Stimulated activated CD8-positive, alpha-beta memory T cell treated with anti-CD3 and anti-CD28 coated beads, Interleukin-12 subunit alpha, Interleukin-12 subunit beta, amount 100 ng/mL, for 24 hours (primary cell): ENCODE results near the gene NDUFV2.

Experiments used
- DNase-seq: peaks from one replicate; pipeline ENCODE4 v3.0.0-alpha.2; 2020; ENCODE audit errors: extremely low read depth

Gene NDUFV2

DNA sequence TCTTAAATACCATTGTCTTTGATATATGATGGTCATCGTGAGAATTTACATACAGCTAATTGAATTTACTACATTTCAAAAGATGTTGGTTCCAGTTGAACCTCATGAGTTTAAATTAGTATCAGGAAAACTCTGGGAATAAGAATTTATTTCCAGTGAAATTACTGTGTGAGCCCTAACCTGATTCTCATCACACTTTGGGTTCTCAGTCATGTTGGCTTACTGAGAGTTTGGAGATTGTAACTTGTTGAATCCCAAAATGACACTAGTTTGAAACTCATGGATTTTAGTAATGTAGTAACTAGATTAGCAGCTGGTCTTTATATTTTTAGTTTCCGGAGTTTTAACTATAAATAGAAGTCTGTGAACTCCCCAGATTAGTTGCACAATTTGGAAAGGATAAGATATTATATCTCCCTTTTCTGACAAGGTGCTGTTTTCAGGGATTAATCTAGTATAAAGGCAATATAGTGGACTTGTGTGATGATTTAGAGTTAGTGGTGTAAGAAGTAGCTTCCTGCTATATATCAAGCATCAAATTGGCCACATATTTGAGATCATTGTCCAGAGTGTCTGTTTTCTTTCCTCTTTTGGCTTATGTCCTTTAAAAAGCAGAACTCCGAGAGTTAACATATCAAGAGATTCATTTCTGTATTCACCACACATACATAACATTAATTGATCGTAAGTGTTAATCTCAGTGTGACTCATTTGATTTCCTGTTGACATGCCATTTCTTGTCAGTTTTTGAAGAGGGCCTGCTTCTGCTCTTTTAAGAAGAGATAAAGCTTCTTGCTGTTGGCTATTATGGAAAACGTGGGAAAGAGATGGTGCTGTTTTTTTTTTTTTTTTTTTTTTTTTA is 15.7 kb downstream of the NDUFV2 start:
- no peak for DNase-seq

DNA sequence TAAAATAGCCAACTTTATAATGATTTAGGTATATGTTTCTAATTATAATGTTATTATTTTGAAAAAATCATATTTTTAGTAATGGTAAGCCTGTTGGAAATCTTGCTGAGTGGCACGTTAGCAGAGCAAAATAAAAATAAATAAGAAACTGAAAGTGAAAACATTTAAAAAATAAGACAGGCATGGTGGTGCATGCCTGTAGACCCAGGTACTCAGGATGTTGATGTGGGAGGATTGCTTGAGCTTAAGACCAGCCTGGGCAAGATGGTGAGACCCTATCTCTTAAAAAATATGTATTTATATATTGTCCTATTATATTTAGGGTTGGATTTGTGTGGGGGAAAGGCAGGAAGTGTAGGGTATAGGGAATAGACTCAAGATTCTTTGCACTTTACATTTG is 18.3 kb downstream of the NDUFV2 start:
- DNase-seq: no peak

DNA sequence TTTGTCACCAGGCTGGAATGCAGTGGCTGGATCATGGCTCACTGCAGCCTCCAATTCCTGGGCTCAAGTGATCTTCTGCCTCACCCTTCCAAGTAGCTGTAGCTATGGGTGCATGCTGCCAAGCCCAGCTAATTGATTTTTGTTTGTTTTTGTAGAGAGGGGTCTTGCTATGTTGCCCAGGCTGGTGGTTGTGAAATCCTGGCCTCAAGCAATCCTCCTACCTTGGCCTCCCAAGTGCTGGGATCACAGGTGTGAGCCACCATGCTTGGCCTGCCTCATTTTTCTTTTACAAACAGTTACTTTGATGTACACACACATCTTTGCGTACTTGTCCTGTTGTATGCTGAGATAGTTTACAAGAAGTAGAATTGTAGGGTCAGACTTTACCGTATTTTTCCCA is 21.0 kb downstream of the NDUFV2 start:
- no peak for DNase-seq

DNA sequence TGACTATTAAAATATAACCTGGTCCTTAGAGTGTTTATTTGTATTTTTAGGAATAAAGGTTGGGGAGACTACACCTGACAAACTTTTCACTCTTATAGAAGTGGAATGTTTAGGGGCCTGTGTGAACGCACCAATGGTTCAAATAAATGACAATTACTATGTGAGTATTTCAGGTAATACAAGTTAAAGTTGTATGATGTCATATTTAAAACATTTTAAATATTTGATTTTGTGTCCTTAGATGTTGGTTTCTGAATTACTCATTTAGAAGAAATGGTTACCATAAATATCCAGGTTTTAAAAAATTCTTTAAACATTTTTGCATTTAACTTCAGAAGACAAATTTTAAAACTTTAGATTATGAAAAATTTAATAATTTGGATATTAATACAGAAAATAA is 22.3 kb downstream of the NDUFV2 start:
- DNase-seq: no peak

DNA sequence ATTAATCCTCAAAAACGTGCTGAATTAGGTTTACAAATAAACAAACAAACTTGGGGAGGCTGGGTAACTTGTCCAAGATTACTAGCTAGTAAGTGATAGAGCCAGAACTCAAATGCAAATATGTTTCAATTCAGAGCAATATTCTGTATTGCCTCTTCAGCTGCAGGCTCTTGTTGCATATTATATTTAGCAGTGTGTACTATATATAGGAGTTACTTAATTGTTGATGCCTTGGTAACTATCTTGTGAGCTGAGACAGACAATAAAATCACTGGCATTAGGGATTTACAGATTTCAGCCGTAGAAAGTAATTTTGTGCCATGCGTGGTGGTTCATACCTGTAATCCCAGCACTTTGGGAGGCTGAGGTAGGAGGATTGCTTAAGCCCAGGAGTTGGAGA is 23.8 kb downstream of the NDUFV2 start:
- DNase-seq: no peak

DNA sequence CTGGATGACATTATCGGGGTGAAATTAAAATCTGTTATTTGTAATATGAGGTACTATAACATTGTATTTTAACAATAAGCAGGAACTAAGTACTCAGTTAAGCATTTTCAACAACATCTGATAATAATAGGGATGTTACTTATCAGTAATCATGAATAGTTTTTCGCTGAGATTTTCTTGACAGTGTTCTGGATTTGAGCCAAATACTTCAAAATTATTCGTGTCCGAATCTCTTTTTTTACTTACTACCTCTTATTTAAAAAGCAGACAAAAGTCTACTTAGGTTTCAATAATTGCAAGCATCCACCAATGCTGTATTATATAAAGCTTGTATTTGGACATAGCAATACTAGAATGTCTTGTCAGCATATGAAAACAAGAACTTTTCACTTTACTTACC is 27.7 kb downstream of the NDUFV2 start:
- no peak for DNase-seq

DNA sequence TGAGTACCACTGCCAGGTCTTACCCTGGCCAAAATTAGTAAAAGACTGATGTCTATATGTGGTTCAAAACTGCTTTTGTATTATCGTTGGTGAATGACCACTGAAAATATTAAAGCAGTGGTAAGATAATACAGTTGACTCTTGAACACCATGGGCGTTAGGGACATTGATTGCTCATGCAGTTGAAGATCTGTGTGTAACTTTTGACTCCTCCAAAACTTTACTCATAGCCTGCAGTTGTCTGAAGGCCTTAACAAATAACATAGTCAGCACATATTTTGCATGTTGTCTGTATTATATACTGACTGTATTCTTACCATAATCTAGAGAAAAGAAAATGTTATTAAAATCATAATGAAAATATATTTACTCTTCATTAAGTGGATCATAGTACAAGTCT is 28.3 kb downstream of the NDUFV2 start:
- DNase-seq: no peak

DNA sequence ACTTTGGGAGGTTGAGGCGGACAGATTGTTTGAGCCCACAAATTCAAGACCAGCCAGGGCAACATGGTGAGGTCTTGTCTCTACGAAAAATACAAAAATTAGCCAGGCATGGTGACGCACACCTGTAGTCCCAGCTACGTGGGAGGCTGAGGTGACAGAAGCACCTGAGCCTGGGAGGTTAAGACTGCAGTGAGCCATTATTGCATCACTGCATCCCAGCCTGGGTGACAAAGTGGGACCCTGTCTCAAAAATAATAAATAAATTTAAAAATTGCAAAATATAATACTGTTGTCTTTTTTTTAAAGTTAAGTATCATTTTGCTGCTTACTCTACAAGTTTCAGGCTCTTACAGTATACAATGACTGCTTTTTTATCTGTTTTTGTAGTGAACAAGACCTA is 30.1 kb downstream of the NDUFV2 start:
- no peak for DNase-seq

DNA sequence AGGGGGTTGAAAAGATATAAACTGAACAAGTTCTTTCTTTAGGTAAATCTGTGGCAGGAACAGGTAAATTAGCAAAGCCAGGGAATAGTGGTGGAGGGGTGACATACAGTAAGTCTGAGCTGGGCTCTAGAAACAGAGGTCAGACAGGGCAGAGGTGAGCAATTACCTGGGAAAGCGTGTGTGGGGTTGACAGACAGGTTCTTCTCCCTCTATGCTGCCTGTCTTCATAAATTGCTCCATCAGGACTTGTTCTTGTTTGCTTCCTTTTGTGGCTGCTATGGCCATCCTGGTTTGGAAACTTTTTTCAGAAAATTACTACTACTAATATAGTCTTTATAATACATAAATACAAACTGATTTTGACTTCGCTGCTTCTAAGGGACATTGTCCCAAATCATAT is 30.7 kb downstream of the NDUFV2 start:
- DNase-seq: no peak

DNA sequence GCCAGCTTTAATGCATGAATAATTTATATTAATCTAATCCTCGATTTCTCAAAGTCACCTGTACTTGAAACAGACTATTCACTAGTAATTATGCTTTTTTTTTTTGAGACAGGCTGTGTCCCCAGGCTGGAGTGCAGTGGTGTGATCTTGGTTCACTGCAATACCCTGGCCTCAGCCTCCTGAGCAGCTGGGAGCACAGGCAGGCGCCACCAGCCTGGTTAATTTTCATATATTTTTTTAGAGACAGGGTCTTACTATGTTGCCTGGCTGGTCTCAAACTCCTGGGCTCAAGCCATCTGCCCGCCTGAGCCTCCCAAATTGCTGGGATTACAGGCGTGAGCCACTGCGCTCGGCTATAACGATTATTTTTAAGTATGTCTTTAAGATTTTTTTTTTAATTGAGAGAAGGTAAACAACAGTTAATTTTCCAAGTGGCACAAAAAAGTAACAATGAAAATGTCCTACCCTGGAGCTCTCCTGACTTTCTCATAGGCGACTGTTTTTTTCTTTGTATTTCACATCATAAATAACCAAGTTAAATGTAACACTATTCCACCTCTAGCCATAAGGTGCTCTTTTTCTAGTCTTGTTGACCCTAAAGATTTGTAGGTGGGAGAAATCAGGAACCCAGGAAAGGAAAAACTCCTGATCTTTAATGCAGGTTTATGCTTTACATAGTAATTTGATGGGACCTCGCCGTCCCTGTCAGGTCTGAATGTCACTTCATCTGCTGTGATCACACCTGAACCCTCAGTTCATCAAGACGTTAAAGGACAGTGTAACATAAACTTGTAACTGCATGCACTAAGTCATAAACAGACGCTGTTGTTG is 32.8 kb downstream of the NDUFV2 start:
- DNase-seq: no peak

DNA sequence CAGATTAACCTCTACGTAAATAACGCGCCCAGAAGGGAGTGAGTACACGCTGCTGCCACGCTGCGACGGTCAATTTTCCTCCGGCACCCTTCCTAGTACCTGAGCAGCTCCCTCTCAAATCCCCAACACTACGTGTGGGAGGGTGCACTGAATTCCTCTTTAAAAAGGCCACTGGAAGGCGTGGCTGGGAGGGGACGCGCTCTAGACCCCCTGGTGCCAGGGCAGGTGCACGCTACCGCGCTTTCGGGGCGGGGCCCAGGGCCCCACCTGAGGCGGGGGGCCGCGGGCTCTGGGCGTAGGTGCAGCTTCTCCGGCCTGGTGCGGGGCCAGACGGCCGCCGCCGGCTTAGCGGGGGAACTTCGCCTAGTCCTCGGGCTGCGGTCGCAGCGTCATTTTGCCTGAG is 33.4 kb downstream of the NDUFV2 start:
- DNase-seq: peak; percentile 11

DNA sequence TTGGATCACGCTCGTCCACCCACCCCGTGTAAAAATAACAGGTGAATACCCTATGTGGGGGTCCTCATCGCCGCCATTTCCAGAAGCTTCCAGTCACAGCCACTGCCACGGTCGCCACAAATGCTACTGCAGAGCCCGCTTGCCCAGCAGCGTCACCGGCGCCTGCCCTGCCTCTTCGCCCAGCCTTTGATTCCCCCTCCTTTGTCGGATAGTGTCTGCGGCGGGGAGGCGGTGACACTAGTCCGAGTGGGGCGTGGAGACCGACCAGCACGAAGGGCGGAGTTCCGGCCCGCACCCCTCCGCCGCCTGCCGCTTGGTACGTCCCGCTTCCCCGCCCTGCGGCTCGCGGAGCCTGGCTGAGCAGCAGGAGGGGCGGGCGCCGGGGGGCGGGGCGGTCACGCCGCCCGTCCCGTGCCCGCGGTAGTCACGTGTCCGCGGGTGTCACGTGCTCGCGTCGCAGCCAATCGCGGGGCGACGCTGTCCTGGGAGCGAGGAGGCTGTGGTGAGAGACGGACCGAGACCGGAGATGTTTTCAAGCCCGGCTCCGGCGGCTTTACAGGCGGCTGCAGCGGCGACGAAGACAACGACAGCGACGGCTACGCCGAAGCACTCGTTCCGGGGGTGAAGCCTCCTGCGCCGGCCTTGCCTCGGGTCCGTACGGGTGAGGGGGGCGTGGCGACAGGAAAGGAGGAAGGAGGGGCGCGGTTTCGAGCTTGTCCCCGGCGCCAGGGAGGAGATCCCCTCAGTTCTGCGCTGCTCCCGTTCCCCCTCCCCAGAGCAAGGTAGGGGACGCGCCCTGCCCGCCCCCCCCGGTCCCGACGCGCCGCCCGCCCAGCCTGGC is 34.0 kb downstream of the NDUFV2 start, which contains the start of gene ANKRD12:
Gene ANKRD12 (plus strand): TSS at position 467 of the 841 bp plus-strand sequence. CDS start 45,652 bp downstream, outside the sequence.
- DNase-seq: peak; percentile 95

DNA sequence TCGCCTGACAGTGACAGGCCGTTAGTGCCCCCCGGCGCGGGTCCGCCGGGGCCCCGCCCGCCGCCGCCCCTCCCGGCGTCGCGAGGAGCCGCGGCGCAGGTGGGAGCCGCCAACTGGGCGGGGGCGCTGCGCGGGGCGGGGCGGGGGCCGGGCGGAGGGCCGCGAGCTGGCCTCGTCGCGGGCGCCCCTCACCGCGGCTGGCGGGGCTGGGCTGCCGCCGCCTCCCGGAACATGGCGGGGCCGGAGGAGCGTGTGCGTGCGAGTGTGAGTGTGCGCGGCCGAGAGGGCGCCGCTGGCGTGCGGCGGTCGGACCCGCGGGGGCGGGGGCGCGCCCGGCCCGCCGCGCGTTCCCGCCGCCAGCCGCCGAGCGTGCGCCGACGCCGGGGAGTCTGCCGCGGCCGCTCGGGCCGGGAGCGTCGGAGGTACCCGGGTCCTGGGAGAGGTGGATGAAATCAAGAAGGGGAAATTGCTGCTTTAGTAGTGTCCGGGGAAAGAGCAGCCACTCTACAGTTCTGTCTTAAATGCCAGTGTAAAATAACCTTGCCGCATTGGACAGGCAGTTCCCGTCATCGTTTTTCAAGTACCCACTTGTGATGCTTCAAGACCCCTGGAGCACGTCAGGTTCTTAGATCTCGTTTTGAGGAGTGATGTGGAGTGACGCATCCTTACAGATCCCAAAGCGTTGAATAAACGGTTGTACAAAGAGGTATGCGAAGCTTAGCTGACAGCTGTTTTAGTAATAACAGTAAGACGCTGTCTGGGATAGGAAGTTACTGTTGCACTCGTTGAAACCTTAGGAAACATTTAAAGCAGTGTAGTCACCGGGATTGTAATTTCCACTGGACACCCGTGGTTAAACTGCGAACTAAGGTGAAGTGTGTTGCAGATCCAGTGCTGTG is 34.9 kb downstream of the NDUFV2 start:
- peak; percentile 32 for DNase-seq

DNA sequence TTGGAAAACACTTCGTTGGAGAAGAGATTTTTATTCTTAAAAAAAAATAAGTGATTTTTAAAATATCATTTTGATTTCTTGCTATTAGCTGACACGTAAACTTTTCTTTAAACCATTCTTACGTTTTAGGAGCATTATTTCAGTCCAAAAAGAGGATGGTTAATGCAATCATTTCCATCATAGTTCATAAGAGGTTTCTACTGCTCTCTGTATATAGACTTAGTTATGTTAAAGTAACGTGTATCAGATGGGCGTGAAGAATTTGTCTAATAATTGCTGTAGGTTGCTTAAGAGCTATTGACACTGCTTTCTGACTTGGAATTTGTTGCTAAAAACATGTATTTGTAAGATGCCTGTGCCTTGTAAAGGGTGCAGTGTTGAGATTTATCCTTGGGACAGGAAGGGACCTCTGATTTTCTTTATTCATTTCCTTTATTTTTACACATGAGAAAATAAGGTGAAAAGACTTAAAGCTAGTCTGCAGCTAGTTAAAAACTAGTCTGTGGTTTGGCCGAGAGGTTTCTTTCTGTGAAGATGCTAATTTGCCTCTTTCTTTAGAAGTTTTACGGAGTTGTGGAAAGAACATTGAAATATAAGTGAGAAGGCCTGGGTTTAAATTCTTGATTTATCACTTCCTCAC is 37.0 kb downstream of the NDUFV2 start:
- no peak for DNase-seq

DNA sequence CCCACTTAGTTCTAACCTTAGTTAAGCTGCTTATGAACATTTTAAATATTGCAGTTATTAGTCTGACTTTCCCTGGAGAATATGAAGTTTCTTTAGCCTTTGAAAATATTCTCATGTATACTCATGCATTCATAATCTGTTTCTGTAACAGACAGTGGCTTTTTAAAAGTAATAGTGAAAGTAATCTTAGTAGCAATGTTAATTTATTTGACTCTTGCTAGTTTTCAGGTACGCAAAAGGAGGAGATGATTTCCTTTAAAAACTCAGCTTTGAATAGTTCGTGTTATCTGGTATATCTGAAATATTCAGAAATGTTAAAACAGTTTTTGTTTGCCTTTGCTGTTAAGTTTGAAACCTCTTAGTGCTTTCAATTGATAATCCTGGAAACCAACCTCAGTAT is 37.9 kb downstream of the NDUFV2 start:
- DNase-seq: no peak

DNA sequence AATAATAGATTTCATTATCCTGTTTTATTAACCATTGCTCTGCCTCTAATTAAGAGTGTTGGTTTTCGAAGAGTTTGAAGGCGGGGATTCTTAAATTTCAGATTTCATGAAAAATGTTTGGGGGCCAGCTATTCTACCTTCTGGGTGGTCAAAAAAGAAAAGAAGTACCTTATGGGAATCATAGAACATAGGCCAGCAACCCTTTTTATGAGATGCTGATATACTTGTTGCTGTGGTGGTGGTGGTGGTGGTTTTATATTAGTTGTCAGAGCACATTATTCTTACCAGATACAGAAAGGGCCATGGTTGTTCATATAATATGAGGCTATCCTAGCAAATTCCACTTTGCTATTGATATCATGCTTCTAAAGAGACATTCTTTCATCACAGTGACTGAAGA is 38.5 kb downstream of the NDUFV2 start:
- DNase-seq: no peak

DNA sequence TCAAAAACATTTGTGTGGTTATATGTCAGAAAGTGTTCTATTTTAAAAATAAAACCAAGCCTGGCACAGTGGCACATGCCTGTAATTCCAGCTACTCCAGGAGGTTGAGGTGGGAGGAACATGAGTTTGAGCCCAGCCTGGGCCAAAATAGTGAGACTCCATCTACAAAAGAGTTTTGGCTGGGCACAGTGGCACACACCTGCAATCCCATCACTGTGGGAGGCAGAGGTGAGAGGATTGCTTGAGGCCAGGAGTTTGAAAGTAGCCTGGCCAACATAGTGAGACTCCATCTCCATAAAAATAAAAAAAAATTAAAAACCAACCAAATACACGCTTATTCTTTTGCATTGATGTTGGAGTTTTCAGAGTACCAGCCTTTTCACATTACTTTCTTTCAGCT is 43.7 kb downstream of the NDUFV2 start:
- DNase-seq: no peak

DNA sequence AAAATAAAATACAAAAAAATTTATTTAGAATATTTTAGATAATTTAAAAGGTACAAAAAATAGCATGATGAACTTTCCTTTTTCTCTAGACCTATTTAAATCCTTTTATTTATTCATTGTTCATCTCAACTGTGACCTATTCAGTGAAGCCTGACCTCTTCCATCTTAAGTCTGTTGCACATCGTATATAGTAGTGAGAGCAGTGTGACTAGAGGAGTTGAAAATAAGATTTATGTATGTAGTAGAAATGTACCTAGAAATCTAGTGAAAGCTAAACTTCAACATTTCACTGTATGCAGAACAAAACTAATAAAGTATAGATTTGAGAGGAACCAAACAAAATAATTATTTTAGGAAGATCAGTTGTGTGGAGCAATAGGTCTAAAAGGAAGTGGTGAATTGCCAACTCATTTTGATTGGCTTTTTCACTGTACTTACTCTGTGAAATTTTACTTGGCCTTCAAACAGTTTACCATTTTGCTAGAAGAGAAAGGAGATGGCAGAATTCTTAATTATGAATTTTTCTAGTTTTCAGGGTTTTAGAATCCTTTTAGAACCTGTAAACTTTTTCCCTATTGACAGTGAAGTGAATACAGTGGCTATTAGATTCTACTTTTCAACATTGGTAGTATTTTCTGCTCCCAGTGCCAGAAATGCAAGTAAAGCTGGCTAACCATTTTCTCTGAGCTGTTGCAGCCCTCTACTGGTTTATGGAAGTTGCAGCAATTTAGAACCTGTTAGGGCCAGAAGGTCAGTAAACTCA is 45.1 kb downstream of the NDUFV2 start:
- DNase-seq: no peak

DNA sequence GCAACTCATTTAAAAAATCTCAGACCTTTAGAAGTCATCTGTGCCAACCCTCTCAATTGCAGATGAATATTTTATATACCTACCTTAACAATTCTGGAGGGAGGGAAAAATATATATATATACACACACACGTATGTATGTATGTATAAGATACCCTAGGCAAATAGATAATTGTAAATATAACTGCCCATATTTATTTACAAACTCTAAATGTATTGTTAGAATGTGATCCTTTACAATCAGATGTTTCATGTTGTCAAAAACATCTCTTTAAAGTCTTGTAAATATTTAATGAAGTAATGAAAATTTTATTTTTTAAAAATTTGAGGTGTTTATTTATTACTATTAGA is 45.7 kb downstream of the NDUFV2 start:
- no peak for DNase-seq

DNA sequence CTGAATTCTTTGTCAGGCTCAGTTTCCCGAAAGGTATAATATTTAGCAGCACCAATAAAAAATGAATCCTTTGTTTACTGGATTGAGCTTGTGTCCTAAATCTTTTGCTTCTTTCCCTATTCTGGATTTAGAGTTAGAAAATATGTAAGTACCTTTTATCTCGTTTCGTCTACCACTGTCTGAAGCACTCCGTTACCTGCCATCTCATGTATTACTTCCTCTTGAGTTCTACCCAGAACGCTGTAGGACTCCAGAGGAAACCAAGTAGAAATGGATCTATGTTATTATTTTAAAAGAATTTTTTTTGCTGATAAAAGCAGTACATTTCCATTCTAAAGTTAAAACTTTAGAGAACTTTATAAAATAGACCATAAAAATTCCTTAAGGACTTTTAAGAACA is 47.6 kb downstream of the NDUFV2 start:
- no peak for DNase-seq
